Uterus (tissue), 2 donors: Measurements from ENCODE around the gene DOCK3.
"Not testable (repeated sequence)": the region's sequence is repeated elsewhere in the genome, so short reads cannot be mapped to it uniquely, and the experiment has no call there.

Source experiments
- POLR2A ChIP-seq, 2 donors: fragments of 450-650 bp; IDR thresholded peaks; one replicate each; pipeline ENCODE4 v1.6.1; 2016; ENCODE audit warnings: antibody characterized with exemption in 2 of 2, mild to moderate bottlenecking in 1 of 2, moderate library complexity in 1 of 2
- TF ChIP-seq, protein P1 (sequence below), 4 experiments: fragments of 200-600 bp in 2 of 4; fragments of 450-650 bp in 2 of 4; sonication (generic) in 2 of 4; IDR thresholded peaks; one replicate each; pipeline ENCODE4 v1.5.1; 2016 to 2019; ENCODE audit warnings: antibody characterized with exemption in 4 of 4, mild to moderate bottlenecking in 2 of 4, moderate library complexity in 1 of 4

- TF ChIP-seq, protein P1, sequence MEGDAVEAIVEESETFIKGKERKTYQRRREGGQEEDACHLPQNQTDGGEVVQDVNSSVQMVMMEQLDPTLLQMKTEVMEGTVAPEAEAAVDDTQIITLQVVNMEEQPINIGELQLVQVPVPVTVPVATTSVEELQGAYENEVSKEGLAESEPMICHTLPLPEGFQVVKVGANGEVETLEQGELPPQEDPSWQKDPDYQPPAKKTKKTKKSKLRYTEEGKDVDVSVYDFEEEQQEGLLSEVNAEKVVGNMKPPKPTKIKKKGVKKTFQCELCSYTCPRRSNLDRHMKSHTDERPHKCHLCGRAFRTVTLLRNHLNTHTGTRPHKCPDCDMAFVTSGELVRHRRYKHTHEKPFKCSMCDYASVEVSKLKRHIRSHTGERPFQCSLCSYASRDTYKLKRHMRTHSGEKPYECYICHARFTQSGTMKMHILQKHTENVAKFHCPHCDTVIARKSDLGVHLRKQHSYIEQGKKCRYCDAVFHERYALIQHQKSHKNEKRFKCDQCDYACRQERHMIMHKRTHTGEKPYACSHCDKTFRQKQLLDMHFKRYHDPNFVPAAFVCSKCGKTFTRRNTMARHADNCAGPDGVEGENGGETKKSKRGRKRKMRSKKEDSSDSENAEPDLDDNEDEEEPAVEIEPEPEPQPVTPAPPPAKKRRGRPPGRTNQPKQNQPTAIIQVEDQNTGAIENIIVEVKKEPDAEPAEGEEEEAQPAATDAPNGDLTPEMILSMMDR (IDR thresholded peaks at IDR 0.05) = not testable (repeated sequence)
- TF ChIP-seq POLR2A (IDR thresholded peaks at IDR 0.05) = not testable (repeated sequence)
Measured at GRCh38 chr3:51092141-51092540, 417.4 kb downstream of the DOCK3 start.
